Activated naive CD4-positive, alpha-beta T cell treated with anti-CD3 and anti-CD28 coated beads for 36 hours (primary cell): Measurements from ENCODE around the gene TAF11L4. TPM values are rescaled to one million over a fixed set of nuclear protein-coding genes. Genes with fewer than 3 reads are reported as not detected.
"Not testable (repeated sequence)": the region's sequence is repeated elsewhere in the genome, so short reads cannot be mapped to it uniquely, and the experiment has no call there.

Experiments used
- CTCF ChIA-PET: fragments of 350-600 bp; sonication (Branson Sonifier 250); formaldehyde crosslinking; loops from one replicate; lab custom pipeline; 2021; ENCODE audit warnings: antibody characterized with exemption; lab: Charles Lee
- DNase-seq: peaks from one replicate; pipeline ENCODE4 v3.0.0-alpha.2; 2020
- H3K27ac Mint-ChIP-seq: one replicate; pipeline ENCODE4 v1.8.0; 2021; ENCODE audit warnings: mild to moderate bottlenecking, mixed read lengths
- H3K27me3 Mint-ChIP-seq: one replicate; pipeline ENCODE4 v1.8.0; 2021; ENCODE audit warnings: low read depth, mixed read lengths
- H3K36me3 Mint-ChIP-seq: one replicate; pipeline ENCODE4 v1.8.0; 2021; ENCODE audit warnings: low read depth, mixed read lengths
- H3K4me1 Mint-ChIP-seq: one replicate; pipeline ENCODE4 v1.8.0; 2021; ENCODE audit warnings: low read depth, mixed read lengths
- H3K4me3 Mint-ChIP-seq: one replicate; pipeline ENCODE4 v1.8.0; 2021; ENCODE audit warnings: mild to moderate bottlenecking, moderate library complexity, mixed read lengths
- H3K9me3 Mint-ChIP-seq: one replicate; pipeline ENCODE4 v1.8.0; 2021; ENCODE audit warnings: mixed read lengths
- intact Hi-C: fragments of 100-400 bp; cut with micrococcal nuclease; formaldehyde crosslinking; loops from one replicate; pipeline ENCODE4 v1.15.1; 2023
- total RNA-seq, 2 experiments: library from RNA; stranded (reverse); gene quantifications; one replicate each; pipeline ENCODE4 v1.2.3, GENCODE V29; 2021

Gene TAF11L4
- total RNA-seq, 2 experiments from 2014 or later = not detected

GRCh38 chr5:17517526-17517925 is 4.1 kb upstream of the TAF11L4 start:
- CTCF ChIA-PET, H3K27me3 Mint-ChIP-seq, DNase-seq, intact Hi-C loops, H3K4me3 Mint-ChIP-seq, H3K27ac Mint-ChIP-seq, H3K4me1 Mint-ChIP-seq, H3K36me3 Mint-ChIP-seq, H3K9me3 Mint-ChIP-seq: not testable (repeated sequence)

- H3K27me3 Mint-ChIP-seq, DNase-seq, H3K27ac Mint-ChIP-seq, CTCF ChIA-PET, H3K4me3 Mint-ChIP-seq, H3K9me3 Mint-ChIP-seq, H3K4me1 Mint-ChIP-seq, intact Hi-C loops, H3K36me3 Mint-ChIP-seq: not testable (repeated sequence)
Measured at GRCh38 chr5:17518067-17518466, 3.5 kb upstream of the TAF11L4 start, which contains the start of gene TAF11L3. Gene TAF11L3, plus strand, starts transcription at chr5:17518367.

GRCh38 chr5:17519508-17519907 is 2.1 kb upstream of the TAF11L4 start:
- H3K9me3 Mint-ChIP-seq, H3K4me1 Mint-ChIP-seq, CTCF ChIA-PET, H3K36me3 Mint-ChIP-seq, H3K27me3 Mint-ChIP-seq, DNase-seq, H3K4me3 Mint-ChIP-seq, H3K27ac Mint-ChIP-seq, intact Hi-C loops: not testable (repeated sequence)

GRCh38 chr5:17524935-17525334 is 3.3 kb downstream of the TAF11L4 start, which contains the start of gene TAF11L5:
Gene TAF11L5, plus strand, starts transcription at chr5:17525235.
- intact Hi-C loops, H3K4me3 Mint-ChIP-seq, H3K27ac Mint-ChIP-seq, H3K9me3 Mint-ChIP-seq, H3K4me1 Mint-ChIP-seq, DNase-seq, H3K36me3 Mint-ChIP-seq, H3K27me3 Mint-ChIP-seq, CTCF ChIA-PET: not testable (repeated sequence)

GRCh38 chr5:17526504-17526903 is 4.9 kb downstream of the TAF11L4 start:
- H3K4me3 Mint-ChIP-seq, DNase-seq, intact Hi-C loops, CTCF ChIA-PET, H3K4me1 Mint-ChIP-seq, H3K36me3 Mint-ChIP-seq, H3K27ac Mint-ChIP-seq, H3K27me3 Mint-ChIP-seq, H3K9me3 Mint-ChIP-seq: not testable (repeated sequence)

- DNase-seq, H3K4me1 Mint-ChIP-seq, H3K36me3 Mint-ChIP-seq, H3K27ac Mint-ChIP-seq, H3K27me3 Mint-ChIP-seq, H3K4me3 Mint-ChIP-seq, CTCF ChIA-PET, intact Hi-C loops, H3K9me3 Mint-ChIP-seq: not testable (repeated sequence)
Measured at GRCh38 chr5:17528369-17528768, 6.8 kb downstream of the TAF11L4 start, which contains the start of gene TAF11L6. Gene TAF11L6, plus strand, starts transcription at chr5:17528669.

Other genes starting within 250 kb of the TAF11L4 start
- gene TAF11L2, start 23.6 kb upstream of the TAF11L4 start, total RNA-seq = not detected
- gene TAF11L3, start 3.4 kb upstream of the TAF11L4 start, total RNA-seq = not detected
- gene TAF11L5, start 3.4 kb downstream of the TAF11L4 start, total RNA-seq = not detected
- not detected for gene TAF11L6, start 6.9 kb downstream of the TAF11L4 start, total RNA-seq
- not detected for gene TAF11L7, start 64.0 kb downstream of the TAF11L4 start, total RNA-seq
- gene TAF11L8, start 69.2 kb downstream of the TAF11L4 start, total RNA-seq = not detected
- not detected for gene TAF11L9, start 72.6 kb downstream of the TAF11L4 start, total RNA-seq
- gene TAF11L10, start 76.0 kb downstream of the TAF11L4 start, total RNA-seq = not detected
- gene TAF11L11, start 82.4 kb downstream of the TAF11L4 start, total RNA-seq = not detected
- not detected for gene TAF11L12, start 88.6 kb downstream of the TAF11L4 start, total RNA-seq
- not detected for gene TAF11L13, start 110.3 kb downstream of the TAF11L4 start, total RNA-seq
- not detected for gene TAF11L14, start 112.7 kb downstream of the TAF11L4 start, total RNA-seq